ENCODE results near the gene ABLIM2.

DNA sequence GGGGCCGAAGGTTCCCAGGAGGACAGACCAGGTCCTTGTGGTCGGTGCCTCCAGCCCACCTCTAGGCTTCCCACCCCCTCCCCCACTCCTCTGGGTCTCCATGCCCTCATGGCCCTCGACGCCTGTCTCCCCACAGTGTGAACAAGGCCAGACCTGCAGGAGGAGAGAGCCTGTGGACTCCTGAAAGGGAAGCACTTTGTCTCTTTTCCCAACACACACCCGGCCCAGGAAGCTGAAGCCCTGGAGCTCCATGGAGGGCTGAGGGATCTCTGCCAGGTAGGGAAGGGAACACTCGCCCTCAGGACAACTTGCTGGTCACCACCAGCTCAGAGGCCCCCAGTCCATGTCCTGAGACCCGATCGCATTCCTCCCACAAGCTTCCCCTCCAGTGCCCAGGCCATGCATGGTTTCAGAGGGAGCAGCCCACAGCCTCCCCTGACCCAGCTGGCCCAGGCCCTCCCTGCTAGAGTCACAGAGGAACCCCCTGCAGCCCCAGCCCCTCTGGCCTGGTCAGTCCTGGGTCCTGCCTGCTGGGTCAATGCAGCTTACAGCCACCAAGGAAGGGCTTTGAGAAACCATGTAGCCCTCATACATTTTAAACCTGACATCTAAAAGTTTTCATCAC lies 60.8 kb downstream of the ABLIM2 start:
- TF ChIP-seq ATF1 (CRISPR knock-in tag; IDR thresholded peaks at IDR 0.05) (no peak), ZNF3 (CRISPR knock-in tag; IDR thresholded peaks at IDR 0.05) (no peak), BHLHE40 (IDR thresholded peaks at IDR 0.05; ENCODE audit: low read length) (no peak)
- TF ChIP-seq, protein P1, sequence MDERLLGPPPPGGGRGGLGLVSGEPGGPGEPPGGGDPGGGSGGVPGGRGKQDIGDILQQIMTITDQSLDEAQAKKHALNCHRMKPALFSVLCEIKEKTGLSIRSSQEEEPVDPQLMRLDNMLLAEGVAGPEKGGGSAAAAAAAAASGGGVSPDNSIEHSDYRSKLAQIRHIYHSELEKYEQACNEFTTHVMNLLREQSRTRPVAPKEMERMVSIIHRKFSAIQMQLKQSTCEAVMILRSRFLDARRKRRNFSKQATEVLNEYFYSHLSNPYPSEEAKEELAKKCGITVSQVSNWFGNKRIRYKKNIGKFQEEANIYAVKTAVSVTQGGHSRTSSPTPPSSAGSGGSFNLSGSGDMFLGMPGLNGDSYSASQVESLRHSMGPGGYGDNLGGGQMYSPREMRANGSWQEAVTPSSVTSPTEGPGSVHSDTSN (CRISPR knock-in tag; IDR thresholded peaks at IDR 0.05), result no peak
- TF ChIP-seq, protein P2, sequence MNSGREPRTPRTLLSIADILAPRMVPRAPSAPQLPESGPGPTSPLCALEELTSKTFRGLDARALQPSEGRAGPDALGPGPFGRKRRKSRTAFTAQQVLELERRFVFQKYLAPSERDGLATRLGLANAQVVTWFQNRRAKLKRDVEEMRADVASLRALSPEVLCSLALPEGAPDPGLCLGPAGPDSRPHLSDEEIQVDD (CRISPR knock-in tag; IDR thresholded peaks at IDR 0.05; ENCODE audit: borderline replicate concordance), result no peak

Measured in HepG2 (cell line).